ENCODE results near the gene DIDO1. TPM values are rescaled to one million over a fixed set of nuclear protein-coding genes. Genes with fewer than 3 reads are reported as not detected.

The DIDO1 gene
- total RNA-seq, 2 donors from 2014 or later: 63.8 to 80.4 TPM

DNA sequence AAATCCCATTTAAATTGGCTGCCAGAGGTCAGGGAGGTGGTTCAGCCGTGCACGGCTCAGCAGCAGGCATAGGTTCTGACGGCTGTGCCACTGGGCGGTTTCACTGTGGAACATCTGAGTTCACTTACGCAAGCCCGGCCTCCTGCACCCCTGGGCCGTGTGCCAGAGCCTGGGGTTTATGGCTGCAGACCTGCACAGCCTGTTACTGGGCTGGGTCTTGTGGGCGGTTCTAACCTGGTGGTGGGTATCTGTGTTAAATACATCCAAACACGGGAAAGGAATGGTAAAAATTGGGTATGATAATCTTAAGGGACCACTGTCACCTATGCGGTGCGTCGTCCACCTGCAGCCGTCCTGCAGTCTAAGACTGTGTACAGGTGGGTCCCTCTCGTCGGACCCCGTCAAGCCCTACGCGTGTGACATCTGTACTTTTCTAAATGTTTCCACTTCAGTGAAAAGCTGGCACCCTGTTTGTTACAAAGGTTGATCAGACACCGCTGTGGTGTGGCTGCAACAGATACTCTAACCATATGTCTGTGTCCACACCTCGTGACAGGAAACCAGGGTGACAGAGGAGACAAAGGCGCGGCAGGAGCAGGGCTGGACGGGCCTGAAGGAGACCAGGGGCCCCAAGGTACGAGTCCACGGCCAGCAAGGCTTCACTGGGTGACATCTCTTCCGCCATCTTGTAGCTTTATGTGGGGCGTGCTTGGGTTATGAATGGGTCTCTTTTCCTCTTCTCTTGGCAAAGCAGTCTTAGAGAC, 88.0 kb downstream of the DIDO1 start:
- Histone ChIP-seq H3K4me1 (ENCODE audit: control insufficient read depth in 1 of 2, low read depth in 2 of 2) (no peaks in the 10 kb centered on the region), H3K27me3 (replicated peaks; ENCODE audit: insufficient read depth) (no peaks in the 10 kb centered on the region), H3K9me3 (no peaks in the 10 kb centered on the region), H3K4me3 (no peak overlapping the region), H3K27ac (no peak overlapping the region), H3K36me3 (no peaks in the 10 kb centered on the region)
- ATAC-seq (ENCODE audit: insufficient number of reproducible peaks, low FRiP score, low read depth): no peak
- no peak for DNase-seq (ENCODE audit: low spot score)
- no peak for TF ChIP-seq CTCF (IDR thresholded peaks at IDR 0.05)

DNA sequence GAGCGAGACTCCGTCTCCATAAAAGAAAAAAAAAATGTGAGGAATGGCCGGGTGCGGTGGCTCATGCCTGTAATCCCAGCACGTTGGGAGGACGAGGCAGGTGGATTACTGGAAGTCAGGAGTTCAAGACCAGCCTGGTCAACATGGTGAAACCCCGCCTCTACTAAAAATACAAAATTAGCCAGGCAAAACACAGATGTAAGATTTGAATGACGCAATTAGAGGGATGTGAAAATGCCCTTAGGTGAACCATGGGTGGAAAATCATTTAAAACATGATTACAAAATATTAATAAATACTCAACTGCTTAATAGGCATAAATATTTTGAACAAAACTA, 88.5 kb downstream of the DIDO1 start:
- no peaks in the 10 kb centered on the region for H3K4me1 ChIP-seq (ENCODE audit: control insufficient read depth in 1 of 2, low read depth in 2 of 2)
- H3K27me3 ChIP-seq (replicated peaks; ENCODE audit: insufficient read depth): no peaks in the 10 kb centered on the region
- H3K27ac ChIP-seq: no peak overlapping the region
- no peaks in the 10 kb centered on the region for H3K36me3 ChIP-seq
- H3K4me3 ChIP-seq: no peak overlapping the region
- DNase-seq (ENCODE audit: low spot score) (no peak), ATAC-seq (ENCODE audit: insufficient number of reproducible peaks, low FRiP score, low read depth) (no peak)
- no peak for TF ChIP-seq CTCF (IDR thresholded peaks at IDR 0.05)
- no peaks in the 10 kb centered on the region for H3K9me3 ChIP-seq

GRCh38 chr20:62836967-62837490, 89.3 kb downstream of the DIDO1 start:
- Histone ChIP-seq H3K9me3 (no peaks in the 10 kb centered on the region), H3K27ac (no peak overlapping the region), H3K4me3 (no peak overlapping the region), H3K27me3 (replicated peaks; ENCODE audit: insufficient read depth) (no peaks in the 10 kb centered on the region), H3K36me3 (no peaks in the 10 kb centered on the region), H3K4me1 (ENCODE audit: control insufficient read depth in 1 of 2, low read depth in 2 of 2) (no peaks in the 10 kb centered on the region)
- DNase-seq (ENCODE audit: low spot score): no peak
- TF ChIP-seq CTCF (IDR thresholded peaks at IDR 0.05): no peak
- ATAC-seq (ENCODE audit: insufficient number of reproducible peaks, low FRiP score, low read depth): no peak

DNA sequence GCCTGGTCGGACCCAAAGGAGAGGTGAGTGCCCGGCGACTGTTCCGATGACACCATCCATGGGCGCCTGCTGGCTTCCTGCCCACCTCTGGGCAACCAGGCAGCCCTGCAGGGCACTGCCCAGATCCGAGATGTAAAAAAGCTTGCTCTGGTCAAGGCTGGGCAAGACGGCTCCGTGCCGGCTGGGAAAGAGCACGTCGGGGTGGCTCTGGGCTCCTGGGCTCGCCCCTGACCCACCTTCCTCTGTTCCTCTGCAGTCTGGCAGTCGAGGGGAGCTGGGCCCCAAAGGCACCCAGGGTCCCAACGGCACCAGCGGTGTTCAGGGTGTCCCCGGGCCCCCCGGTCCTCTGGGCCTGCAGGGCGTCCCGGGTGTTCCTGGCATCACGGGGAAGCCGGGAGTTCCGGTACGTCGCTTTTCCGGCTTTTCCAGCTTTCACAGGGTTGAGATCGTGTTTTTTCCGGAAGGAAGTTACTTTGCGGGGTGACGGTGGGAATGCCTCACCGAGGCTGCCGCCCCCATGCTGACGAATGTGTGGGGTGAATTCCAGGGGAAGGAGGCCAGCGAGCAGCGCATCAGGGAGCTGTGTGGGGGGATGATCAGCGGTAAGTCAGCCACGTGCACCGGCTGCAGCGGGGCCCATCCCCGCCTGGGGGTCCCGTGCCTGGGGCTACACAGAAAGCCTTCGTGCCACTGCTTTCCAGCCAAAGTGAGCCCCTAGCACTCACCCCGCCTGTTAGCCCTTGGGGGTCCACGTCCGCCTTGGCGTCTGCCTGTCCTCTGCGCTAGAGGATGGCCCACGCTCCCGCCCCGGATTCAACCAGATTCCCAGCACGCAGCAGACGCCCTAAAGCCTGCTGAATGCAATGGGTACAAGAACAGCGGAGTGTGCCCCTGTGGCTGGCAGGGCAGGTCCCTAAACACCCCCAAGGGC, 90.1 kb downstream of the DIDO1 start:
- ATAC-seq (ENCODE audit: insufficient number of reproducible peaks, low FRiP score, low read depth) (no peak), DNase-seq (ENCODE audit: low spot score) (no peak)
- Histone ChIP-seq H3K27ac (no peak overlapping the region), H3K4me3 (no peak overlapping the region), H3K9me3 (no peaks in the 10 kb centered on the region), H3K4me1 (ENCODE audit: control insufficient read depth in 1 of 2, low read depth in 2 of 2) (no peaks in the 10 kb centered on the region), H3K36me3 (no peaks in the 10 kb centered on the region), H3K27me3 (replicated peaks; ENCODE audit: insufficient read depth) (no peaks in the 10 kb centered on the region)
- TF ChIP-seq CTCF (IDR thresholded peaks at IDR 0.05): no peak

Data from thoracic aorta (tissue), 2 donors.